HEK293 (cell line): ENCODE data around the gene CLEC4A.
"Not testable (repeated sequence)": the region's sequence is repeated elsewhere in the genome, so short reads cannot be mapped to it uniquely, and the experiment has no call there.

ENCODE experiments used
- CTCF ChIA-PET: fragments of 350-600 bp; formaldehyde crosslinking; extraction: SDS; loops from one replicate; lab custom pipeline; 2021; ENCODE audit warnings: antibody characterized with exemption; lab: Yijun Ruan, JAX
- POLR2A ChIA-PET: fragments of 300-600 bp; formaldehyde crosslinking; extraction: SDS; loops from one replicate; lab custom pipeline; 2020; ENCODE audit warnings: antibody characterized with exemption, inconsistent platforms; lab: Yijun Ruan, JAX
- H3K27ac ChIP-seq: fragments of 200-500 bp; sonication (Bioruptor generic); 2 replicates; pipeline ENCODE4 v1.5.1; 2014; ENCODE audit warnings: low read depth, low read length, control low read depth, inconsistent platforms; ENCODE audit errors: extremely low read depth
- H3K36me3 ChIP-seq, 2 experiments: fragments of 200-500 bp in 1 of 2; sonication (Bioruptor generic) in 1 of 2; 1 replicate in 1 of 2; 2 replicates in 1 of 2; pipeline ENCODE4 v1.5.1; 2014 to 2017; ENCODE audit warnings: inconsistent platforms in 2 of 2, low read length in 2 of 2; ENCODE audit not compliant: control insufficient read depth in 2 of 2, insufficient read depth in 1 of 2
- H3K4me1 ChIP-seq: fragments of 200-500 bp; sonication (Bioruptor generic); 2 replicates; pipeline ENCODE4 v1.5.1; 2014; ENCODE audit warnings: mild to moderate bottlenecking, low read length, inconsistent platforms; ENCODE audit not compliant: control insufficient read depth, insufficient read depth
- H3K4me3 ChIP-seq: 2 replicates; pipeline ENCODE4 v1.5.1; 2011; ENCODE audit warnings: low read depth, mild to moderate bottlenecking, control low read depth, low read length, moderate library complexity
- H3K9me3 ChIP-seq: fragments of 200-500 bp; sonication (Bioruptor generic); 2 replicates; pipeline ENCODE4 v1.5.1; 2014; ENCODE audit warnings: low read depth, low read length, inconsistent platforms; ENCODE audit not compliant: control insufficient read depth, insufficient read depth
- GFI1B ChIP-seq: fragments of 450-650 bp; formaldehyde crosslinking; IDR thresholded peaks from 2 replicates; pipeline ENCODE4 v1.5.1; 2016; ENCODE audit warnings: missing biosample characterization, missing genetic modification characterization
- IKZF3 ChIP-seq: fragments of 450-650 bp; IDR thresholded peaks from 2 replicates; pipeline ENCODE4 v1.5.0; 2018; ENCODE audit warnings: missing biosample characterization, mild to moderate bottlenecking, missing genetic modification characterization, moderate library complexity
- PATZ1 ChIP-seq: fragments of 450-650 bp; formaldehyde crosslinking; IDR thresholded peaks from 2 replicates; pipeline ENCODE4 v1.5.1; 2016; ENCODE audit warnings: missing biosample characterization, missing genetic modification characterization
- TSHZ1 ChIP-seq: fragments of 450-650 bp; formaldehyde crosslinking; IDR thresholded peaks from 2 replicates; pipeline ENCODE4 v1.5.1; 2016; ENCODE audit warnings: missing biosample characterization, missing genetic modification characterization, borderline replicate concordance
- ZBTB10 ChIP-seq: fragments of 450-650 bp; formaldehyde crosslinking; IDR thresholded peaks from 2 replicates; pipeline ENCODE4 v1.5.1; 2016; ENCODE audit warnings: missing biosample characterization, missing genetic modification characterization
- ZBTB48 ChIP-seq: fragments of 450-650 bp; formaldehyde crosslinking; IDR thresholded peaks from 2 replicates; pipeline ENCODE4 v1.5.1; 2016; ENCODE audit warnings: missing biosample characterization, missing genetic modification characterization
- ZNF157 ChIP-seq: fragments of 450-650 bp; formaldehyde crosslinking; IDR thresholded peaks from 2 replicates; pipeline ENCODE4 v1.5.1; 2016; ENCODE audit warnings: missing biosample characterization, missing genetic modification characterization
- ZNF175 ChIP-seq: fragments of 450-650 bp; formaldehyde crosslinking; IDR thresholded peaks from 2 replicates; pipeline ENCODE4 v1.5.1; 2016; ENCODE audit warnings: missing biosample characterization, missing genetic modification characterization
- ZNF221 ChIP-seq: fragments of 450-650 bp; formaldehyde crosslinking; IDR thresholded peaks from 2 replicates; pipeline ENCODE4 v1.5.1; 2017; ENCODE audit warnings: missing biosample characterization, missing genetic modification characterization, borderline replicate concordance
- ZNF280C ChIP-seq: fragments of 450-650 bp; formaldehyde crosslinking; IDR thresholded peaks from 2 replicates; pipeline ENCODE4 v1.5.1; 2016; ENCODE audit warnings: missing biosample characterization, missing genetic modification characterization
- ZNF292 ChIP-seq: fragments of 450-650 bp; formaldehyde crosslinking; IDR thresholded peaks from 2 replicates; pipeline ENCODE4 v1.5.1; 2016; ENCODE audit warnings: low read depth, missing biosample characterization, missing genetic modification characterization, borderline replicate concordance
- ZNF311 ChIP-seq: fragments of 450-650 bp; formaldehyde crosslinking; IDR thresholded peaks from 2 replicates; pipeline ENCODE4 v1.5.1; 2017; ENCODE audit warnings: missing biosample characterization, missing genetic modification characterization, borderline replicate concordance
- ZNF37A ChIP-seq: fragments of 450-650 bp; IDR thresholded peaks from 2 replicates; pipeline ENCODE4 v1.5.1; 2018; ENCODE audit warnings: missing biosample characterization, missing genetic modification characterization
- ZNF561 ChIP-seq: fragments of 450-650 bp; IDR thresholded peaks from 2 replicates; pipeline ENCODE4 v1.5.1; 2018; ENCODE audit warnings: missing biosample characterization, missing genetic modification characterization, borderline replicate concordance
- ZNF585B ChIP-seq: fragments of 450-650 bp; formaldehyde crosslinking; IDR thresholded peaks from 2 replicates; pipeline ENCODE4 v1.5.1; 2016; ENCODE audit warnings: missing biosample characterization, missing genetic modification characterization
- ZNF600 ChIP-seq: fragments of 450-650 bp; formaldehyde crosslinking; IDR thresholded peaks from 2 replicates; pipeline ENCODE4 v1.5.1; 2016; ENCODE audit warnings: missing biosample characterization, missing genetic modification characterization
- ZNF626 ChIP-seq: fragments of 450-650 bp; sonication (Bioruptor Pico); formaldehyde crosslinking; IDR thresholded peaks from 2 replicates; pipeline ENCODE4 v1.5.1; 2018; ENCODE audit warnings: missing biosample characterization, missing genetic modification characterization, inconsistent platforms
- ZNF747 ChIP-seq: fragments of 450-650 bp; formaldehyde crosslinking; IDR thresholded peaks from 2 replicates; pipeline ENCODE4 v1.5.1; 2016; ENCODE audit warnings: missing biosample characterization, missing genetic modification characterization
- ZSCAN4 ChIP-seq: fragments of 450-650 bp; formaldehyde crosslinking; IDR thresholded peaks from 2 replicates; pipeline ENCODE4 v1.5.1; 2017; ENCODE audit warnings: missing biosample characterization, missing genetic modification characterization

Gene CLEC4A

GRCh38 chr12:8088574-8088973, 34.8 kb upstream of the CLEC4A start:
- CTCF ChIA-PET = interaction anchor here (1.2 to 2.9 kb wide), 3 partner anchors 10 to 229 kb away, joined by 4 to 13 read pairs (median 6); no protein-coding TSS in a partner anchor
- POLR2A ChIA-PET = no interaction called here
- Histone ChIP-seq H3K4me1 (peaks cover 2% of the 10 kb centered on the region; the same call in 1 of the 2 replicates), H3K4me3 (no peak overlapping the region), H3K9me3 (no peaks in the 10 kb centered on the region), H3K27ac (no peak overlapping the region), H3K36me3 (peaks cover 39 to 41% of the 10 kb centered on the region in 2 experiments)
- TF ChIP-seq TSHZ1 = no peak
- TF ChIP-seq ZNF561 (tag by site-specific recombination) = no peak
- no peak for TF ChIP-seq ZBTB10

- H3K4me1 ChIP-seq, H3K9me3 ChIP-seq, H3K4me3 ChIP-seq, POLR2A ChIA-PET, H3K27ac ChIP-seq: not testable (repeated sequence)
- H3K36me3 ChIP-seq = peaks cover 46 to 48% of the 10 kb centered on the region in 2 experiments
- CTCF ChIA-PET = interaction anchor here (0.7 to 2.9 kb wide), 3 partner anchors 20 to 524 kb away, joined by 3 to 13 read pairs (median 4); no protein-coding TSS in a partner anchor
These were observed 34.1 kb upstream of the CLEC4A start for GRCh38 chr12:8089277-8089676.

GRCh38 chr12:8089716-8090115, 33.7 kb upstream of the CLEC4A start:
- TF ChIP-seq ZBTB48 (tag by site-specific recombination) (no peak), ZNF311 (tag by site-specific recombination) (no peak), ZNF280C (tag by site-specific recombination) (no peak), ZNF600 (tag by site-specific recombination) (no peak), ZNF221 (tag by site-specific recombination) (no peak), ZSCAN4 (tag by site-specific recombination) (no peak), IKZF3 (tag by site-specific recombination) (no peak), ZNF292 (tag by site-specific recombination) (no peak), ZNF37A (no peak), ZNF626 (tag by site-specific recombination) (no peak), ZNF585B (tag by site-specific recombination) (no peak), ZNF157 (no peak), ZNF747 (tag by site-specific recombination) (no peak), PATZ1 (tag by site-specific recombination) (no peak), GFI1B (tag by site-specific recombination) (no peak), ZNF175 (tag by site-specific recombination) (no peak)
- Histone ChIP-seq H3K36me3 (peaks cover 51 to 53% of the 10 kb centered on the region in 2 experiments), H3K4me1 (peaks cover under 1% of the 10 kb centered on the region; the same call in 1 of the 2 replicates), H3K9me3 (no peaks in the 10 kb centered on the region), H3K27ac (no peak overlapping the region), H3K4me3 (no peak overlapping the region)
- POLR2A ChIA-PET = no interaction called here
- CTCF ChIA-PET = interaction anchor here (0.7 to 2.9 kb wide), 2 partner anchors 19 to 523 kb away, joined by 3 to 13 read pairs; no protein-coding TSS in a partner anchor
